HepG2 (cell line): ENCODE data around the gene C14orf119. TPM values are rescaled to one million over a fixed set of nuclear protein-coding genes. Genes with fewer than 3 reads are reported as not detected.

Source experiments
- ATF7 ChIP-seq, 2 experiments: fragments of 450-650 bp in 1 of 2; sonication (generic) in 1 of 2; formaldehyde crosslinking in 1 of 2; IDR thresholded peaks; 2 replicates each; pipeline versions ENCODE4 v1.4.0 to v1.6.1; 2016 to 2020; ENCODE audit warnings: antibody characterized with exemption in 1 of 2, mild to moderate bottlenecking in 1 of 2, missing genetic modification reagents in 1 of 2
- ATRX ChIP-seq: sonication (generic); formaldehyde crosslinking; IDR thresholded peaks from 2 replicates; pipeline ENCODE4 v1.4.0; 2020; ENCODE audit warnings: missing genetic modification reagents, borderline replicate concordance
- BCL3 ChIP-seq: sonication (generic); formaldehyde crosslinking; IDR thresholded peaks from 2 replicates; pipeline ENCODE4 v1.5.1; 2020; ENCODE audit warnings: mild to moderate bottlenecking, missing genetic modification reagents, moderate library complexity
- IKZF5 ChIP-seq: IDR thresholded peaks from 2 replicates; pipeline ENCODE4 v1.6.1; 2018; ENCODE audit warnings: missing genetic modification reagents, mild to moderate bottlenecking, missing compliant biosample characterization
- TFDP1 ChIP-seq: IDR thresholded peaks from 2 replicates; pipeline ENCODE4 v1.6.1; 2016; ENCODE audit warnings: missing compliant biosample characterization, missing genetic modification reagents, borderline replicate concordance
- ZNF318 ChIP-seq: sonication (generic); formaldehyde crosslinking; IDR thresholded peaks from 2 replicates; pipeline ENCODE4 v1.4.0; 2020; ENCODE audit warnings: mild to moderate bottlenecking, missing genetic modification reagents
- ZNF556 ChIP-seq: sonication (generic); formaldehyde crosslinking; IDR thresholded peaks from 2 replicates; pipeline ENCODE4 v1.4.0; 2020; ENCODE audit warnings: mild to moderate bottlenecking, missing genetic modification reagents, borderline replicate concordance
- ZNF615 ChIP-seq: sonication (generic); formaldehyde crosslinking; IDR thresholded peaks from 2 replicates; pipeline ENCODE4 v1.5.0; 2020; ENCODE audit warnings: mild to moderate bottlenecking, missing genetic modification reagents, borderline replicate concordance
- ZNF639 ChIP-seq: conservative IDR thresholded peaks from 2 replicates; pipeline ENCODE4 v1.6.1; 2018; ENCODE audit warnings: missing genetic modification reagents
- ZSCAN5A ChIP-seq: sonication (generic); formaldehyde crosslinking; IDR thresholded peaks from 2 replicates; pipeline ENCODE4 v1.8.0; 2022; ENCODE audit warnings: mild to moderate bottlenecking, missing genetic modification reagents, borderline replicate concordance
- ZSCAN9 ChIP-seq: IDR thresholded peaks from 2 replicates; pipeline ENCODE4 v1.6.1; 2016; ENCODE audit warnings: borderline replicate concordance
- polyA plus RNA-seq, 8 experiments: library from polyadenylated mRNA; depleted of rRNA in 3 of 8; stranded (reverse) in 7 of 8; unstranded in 1 of 8; fragments of >200 nt; fragmentation: Illumina TruSeq in 4 of 8; extraction: Trizol in 4 of 8; gene quantifications; 2 replicates each; pipeline versions ENCODE4 v1.2.1 to v1.2.3, GENCODE V29; 2011 to 2016; ENCODE audit warnings: low read depth in 4 of 8, missing spikeins in 1 of 8, mixed read lengths in 1 of 8; ENCODE audit not compliant: insufficient read depth in 1 of 8
- total RNA-seq, 5 experiments: library from RNA; depleted of rRNA; stranded (reverse); fragments of >200 nt; fragmentation: Illumina TruSeq; extraction: Trizol; gene quantifications; 2 replicates each; pipeline ENCODE4 v1.2.3, GENCODE V29; 2016; ENCODE audit warnings: low read depth in 1 of 5

Gene C14orf119
- total and polyA plus RNA-seq, 2 of the 13 experiments (the other 11 are each of a cell fraction or from before 2014, with no cell fraction given) = 117 to 206 TPM

- TF ChIP-seq ZNF318 (CRISPR knock-in tag) (no peak), ZNF639 (no peak), ATRX (CRISPR knock-in tag) (no peak), ZNF615 (CRISPR knock-in tag) (peak; percentile 45; the same call in 1 of the 2 replicates), ZSCAN5A (peak; percentile 38; the same call in 1 of the 2 replicates), TFDP1 (no peak), IKZF5 (no peak), ZNF556 (CRISPR knock-in tag) (no peak), BCL3 (CRISPR knock-in tag) (0 out of 2 replicates have a peak, but pooled peaks have one; percentile 32), ATF7 (IDR thresholded peaks at IDR 0.05) (no peak), ATF7 (CRISPR knock-in tag; IDR thresholded peaks at IDR 0.05) (no peak), ZSCAN9 (CRISPR knock-in tag) (no peak)
Measured at GRCh38 chr14:23091294-23092225, 3.7 kb upstream of the C14orf119 start (continued).
